K562 (cell line): ENCODE measurements around the gene TVP23A.

Experiments used
- BHLHE40 ChIP-seq: IDR thresholded peaks from 2 replicates; pipeline ENCODE4 v1.6.1; 2011; ENCODE audit warnings: low read length, improper control_type of control experiment
- CHD2 ChIP-seq: IDR thresholded peaks from 2 replicates; pipeline ENCODE4 v1.6.1; 2011; ENCODE audit warnings: low read depth, low read length
- ETV1 ChIP-seq: fragments of 450-650 bp; conservative IDR thresholded peaks from 2 replicates; pipeline ENCODE4 v1.6.1; 2016; ENCODE audit warnings: missing genetic modification characterization, control low read depth, low read depth, missing compliant biosample characterization
- EZH2 ChIP-seq: IDR thresholded peaks from 2 replicates; pipeline ENCODE4 v1.6.1; 2012; ENCODE audit warnings: low read depth, mild to moderate bottlenecking, inconsistent platforms, low read length, borderline replicate concordance
- FOS ChIP-seq: IDR thresholded peaks from 3 replicates; pipeline ENCODE4 v1.6.1; 2011; ENCODE audit not compliant: insufficient read length; ENCODE audit errors: extremely low read depth
- FOXJ3 ChIP-seq: sonication (generic); formaldehyde crosslinking; IDR thresholded peaks from 2 replicates; pipeline ENCODE4 v1.4.0; 2020; ENCODE audit warnings: mild to moderate bottlenecking, missing genetic modification reagents
- IRF9 ChIP-seq: fragments of 450-650 bp; IDR thresholded peaks from 2 replicates; pipeline ENCODE4 v1.6.1; 2016; ENCODE audit warnings: missing biosample characterization, missing genetic modification characterization
- NCOA2 ChIP-seq, 2 experiments: fragments of 450-650 bp; IDR thresholded peaks; 2 replicates each; pipeline ENCODE4 v1.6.1; 2018; ENCODE audit warnings: mild to moderate bottlenecking in 2 of 2, moderate library complexity in 1 of 2; ENCODE audit not compliant: partially characterized antibody in 2 of 2
- NR4A1 ChIP-seq, 2 experiments: fragments of 250-450 bp in 1 of 2; fragments of 450-650 bp in 1 of 2; sonication (Bioruptor Pico) in 1 of 2; IDR thresholded peaks; 2 replicates each; pipeline versions ENCODE4 v1.4.0 to v1.6.1; 2016 to 2020; ENCODE audit warnings: mild to moderate bottlenecking in 2 of 2, missing compliant biosample characterization in 1 of 2, missing genetic modification characterization in 1 of 2, moderate library complexity in 1 of 2
- ZFP36 ChIP-seq: fragments of 150-350 bp; IDR thresholded peaks from 2 replicates; pipeline ENCODE4 v1.6.1; 2018; ENCODE audit warnings: low read length, low read depth; ENCODE audit not compliant: partially characterized antibody
- ZNF24 ChIP-seq: fragments of 450-650 bp; IDR thresholded peaks from 2 replicates; pipeline ENCODE4 v1.6.1; 2016
- ZNF830 ChIP-seq: fragments of 250-450 bp; sonication (Bioruptor Pico); IDR thresholded peaks from 2 replicates; pipeline ENCODE4 v1.5.0; 2021; ENCODE audit warnings: mild to moderate bottlenecking
- TF ChIP-seq, protein P1 (sequence below), 3 experiments: IDR thresholded peaks in 2 of 3; conservative IDR thresholded peaks in 1 of 3; 2 replicates each; pipeline ENCODE4 v1.5.1; 2011 to 2012; ENCODE audit warnings: low read length in 3 of 3, mild to moderate bottlenecking in 3 of 3, control low read depth in 2 of 3, improper control_type of control experiment in 1 of 3, inconsistent platforms in 1 of 3, low read depth in 1 of 3, mixed read lengths in 1 of 3, moderate library complexity in 1 of 3; ENCODE audit not compliant: insufficient read depth in 2 of 3
- TF ChIP-seq, protein P2 (sequence below): fragments of 250-450 bp; sonication (Bioruptor Pico); IDR thresholded peaks from 2 replicates; pipeline ENCODE4 v1.8.0; 2021; ENCODE audit warnings: moderate library complexity, mild to moderate bottlenecking, inconsistent platforms

DNA sequence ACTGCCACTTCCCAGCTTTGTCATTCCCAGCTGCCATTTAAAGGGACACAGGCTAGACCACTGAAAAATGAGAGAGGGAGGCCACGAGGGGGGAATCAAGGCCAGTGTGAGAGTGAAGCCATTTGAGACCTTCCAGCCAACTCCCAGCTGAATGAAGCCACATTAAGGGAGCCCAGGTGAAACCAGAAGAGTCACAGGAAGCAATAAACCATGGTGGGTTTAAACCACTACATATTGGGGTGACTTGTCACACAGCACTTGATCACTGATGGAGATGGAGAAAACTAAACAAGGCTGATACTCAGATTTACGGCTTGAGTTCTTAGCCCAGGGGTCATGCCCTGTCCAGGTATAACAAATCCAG lies 77.8 kb downstream of the TVP23A start:
- TF ChIP-seq ZFP36 (no peak), EZH2 (no peak), ZNF830 (no peak), NCOA2 (IDR thresholded peaks at IDR 0.05; ENCODE audit: partially characterized antibody in 2 of 2) (no peak), ETV1 (no peak), BHLHE40 (no peak), FOS (no peak), ZNF24 (no peak), CHD2 (no peak), IRF9 (tag) (no peak), NR4A1 (CRISPR knock-in tag; IDR thresholded peaks at IDR 0.05) (no peak), NR4A1 (tag; IDR thresholded peaks at IDR 0.05) (no peak), FOXJ3 (CRISPR knock-in tag) (no peak)
- TF ChIP-seq, protein P1, sequence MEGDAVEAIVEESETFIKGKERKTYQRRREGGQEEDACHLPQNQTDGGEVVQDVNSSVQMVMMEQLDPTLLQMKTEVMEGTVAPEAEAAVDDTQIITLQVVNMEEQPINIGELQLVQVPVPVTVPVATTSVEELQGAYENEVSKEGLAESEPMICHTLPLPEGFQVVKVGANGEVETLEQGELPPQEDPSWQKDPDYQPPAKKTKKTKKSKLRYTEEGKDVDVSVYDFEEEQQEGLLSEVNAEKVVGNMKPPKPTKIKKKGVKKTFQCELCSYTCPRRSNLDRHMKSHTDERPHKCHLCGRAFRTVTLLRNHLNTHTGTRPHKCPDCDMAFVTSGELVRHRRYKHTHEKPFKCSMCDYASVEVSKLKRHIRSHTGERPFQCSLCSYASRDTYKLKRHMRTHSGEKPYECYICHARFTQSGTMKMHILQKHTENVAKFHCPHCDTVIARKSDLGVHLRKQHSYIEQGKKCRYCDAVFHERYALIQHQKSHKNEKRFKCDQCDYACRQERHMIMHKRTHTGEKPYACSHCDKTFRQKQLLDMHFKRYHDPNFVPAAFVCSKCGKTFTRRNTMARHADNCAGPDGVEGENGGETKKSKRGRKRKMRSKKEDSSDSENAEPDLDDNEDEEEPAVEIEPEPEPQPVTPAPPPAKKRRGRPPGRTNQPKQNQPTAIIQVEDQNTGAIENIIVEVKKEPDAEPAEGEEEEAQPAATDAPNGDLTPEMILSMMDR (IDR thresholded peaks at IDR 0.05 in 2 of 3, conservative IDR thresholded peaks at IDR 0.05 in 1 of 3; ENCODE audit: insufficient read depth in 2 of 3, low read depth in 1 of 3, low read length in 3 of 3): no peak
- TF ChIP-seq, protein P2, sequence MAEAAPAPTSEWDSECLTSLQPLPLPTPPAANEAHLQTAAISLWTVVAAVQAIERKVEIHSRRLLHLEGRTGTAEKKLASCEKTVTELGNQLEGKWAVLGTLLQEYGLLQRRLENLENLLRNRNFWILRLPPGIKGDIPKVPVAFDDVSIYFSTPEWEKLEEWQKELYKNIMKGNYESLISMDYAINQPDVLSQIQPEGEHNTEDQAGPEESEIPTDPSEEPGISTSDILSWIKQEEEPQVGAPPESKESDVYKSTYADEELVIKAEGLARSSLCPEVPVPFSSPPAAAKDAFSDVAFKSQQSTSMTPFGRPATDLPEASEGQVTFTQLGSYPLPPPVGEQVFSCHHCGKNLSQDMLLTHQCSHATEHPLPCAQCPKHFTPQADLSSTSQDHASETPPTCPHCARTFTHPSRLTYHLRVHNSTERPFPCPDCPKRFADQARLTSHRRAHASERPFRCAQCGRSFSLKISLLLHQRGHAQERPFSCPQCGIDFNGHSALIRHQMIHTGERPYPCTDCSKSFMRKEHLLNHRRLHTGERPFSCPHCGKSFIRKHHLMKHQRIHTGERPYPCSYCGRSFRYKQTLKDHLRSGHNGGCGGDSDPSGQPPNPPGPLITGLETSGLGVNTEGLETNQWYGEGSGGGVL: no peak
